GM10266 (cell line): ENCODE results near the gene PITPNC1.

Source experiments
- DNase-seq: peaks from one replicate; pipeline ENCODE4 v3.0.0; 2012; ENCODE audit errors: extremely low spot score
- CTCF ChIP-seq: IDR thresholded peaks from 2 replicates; pipeline ENCODE4 v1.5.1; 2012; ENCODE audit warnings: mild to moderate bottlenecking, low read depth; ENCODE audit not compliant: control insufficient read depth, insufficient read depth; ENCODE audit errors: missing control alignments

The PITPNC1 gene

GRCh38 chr17:67349420-67349819 is 27.7 kb upstream of the PITPNC1 start:
- no peak for TF ChIP-seq CTCF

DNA sequence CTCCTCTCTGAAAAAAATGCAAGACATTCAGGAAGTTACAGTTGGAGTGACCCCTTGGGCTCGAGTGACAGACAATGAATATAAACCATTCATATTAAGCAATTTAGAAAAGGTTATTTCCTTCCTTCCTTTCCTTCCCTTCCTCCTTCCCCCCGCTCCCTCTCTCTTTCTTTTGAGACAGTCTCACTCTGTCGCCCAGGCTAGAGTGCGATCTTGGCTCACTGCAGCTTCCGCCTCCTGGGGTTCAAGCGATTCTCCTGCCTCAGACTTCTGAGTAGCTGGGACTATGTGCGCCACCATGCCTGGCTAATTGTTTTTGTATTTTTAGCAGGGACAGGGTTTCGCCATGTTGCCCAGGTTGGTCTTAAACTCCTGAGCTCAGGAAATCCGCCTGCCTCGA is 23.9 kb upstream of the PITPNC1 start:
- TF ChIP-seq CTCF = no peak
- DNase-seq = no peak

More at GRCh38 chr17:67349420-67349819, 27.7 kb upstream of the PITPNC1 start:
- DNase-seq = no peak

GRCh38 chr17:67353929-67354574 is 23.0 kb upstream of the PITPNC1 start:
- no peak for DNase-seq
- TF ChIP-seq CTCF = no peak

- TF ChIP-seq CTCF = no peak
- DNase-seq = no peak
Observed at GRCh38 chr17:67358612-67359011, 18.5 kb upstream of the PITPNC1 start.

DNA sequence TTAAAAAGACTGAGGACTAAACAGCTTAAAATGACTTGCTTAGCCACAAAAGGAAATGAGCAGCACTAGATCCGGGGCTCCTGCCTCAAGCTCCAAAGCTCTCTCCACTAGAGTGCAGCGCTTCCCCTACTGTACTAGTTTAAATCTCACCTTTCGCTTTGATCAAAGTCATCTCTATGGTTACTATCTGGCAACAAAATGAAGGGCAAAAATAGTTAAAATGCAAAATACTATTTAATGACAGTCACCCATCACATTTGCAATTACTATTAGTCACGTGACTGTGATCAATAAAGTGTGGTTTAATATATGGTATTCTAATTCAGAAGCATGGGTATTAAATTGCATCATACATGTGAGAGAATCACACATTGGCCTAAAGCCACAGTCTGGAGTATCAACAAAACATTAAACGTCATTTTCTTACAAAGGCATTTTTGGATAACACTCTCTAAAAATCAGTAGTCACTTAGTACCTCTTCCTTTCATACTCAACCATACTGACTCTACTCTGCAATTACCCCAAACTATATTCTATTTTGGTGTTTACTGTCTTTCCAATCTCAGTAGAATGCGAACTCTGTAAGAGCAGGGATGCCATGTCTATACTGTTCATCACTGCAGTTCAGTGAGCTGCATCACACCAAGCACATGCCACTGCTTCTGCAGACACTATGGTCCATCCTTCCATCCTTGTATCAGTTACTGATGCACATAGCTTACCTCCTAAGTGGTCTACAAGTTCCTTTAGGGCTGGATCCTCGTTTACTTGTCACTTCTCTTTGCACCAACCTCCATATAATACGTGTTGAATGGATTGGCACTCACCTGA is 16.9 kb upstream of the PITPNC1 start:
- peak; percentile 11 for TF ChIP-seq CTCF

GRCh38 chr17:67360880-67361279 is 16.2 kb upstream of the PITPNC1 start:
- TF ChIP-seq CTCF = no peak
- DNase-seq = no peak

More for the DNA sequence above, 16.9 kb upstream of the PITPNC1 start:
- DNase-seq = no peak

DNA sequence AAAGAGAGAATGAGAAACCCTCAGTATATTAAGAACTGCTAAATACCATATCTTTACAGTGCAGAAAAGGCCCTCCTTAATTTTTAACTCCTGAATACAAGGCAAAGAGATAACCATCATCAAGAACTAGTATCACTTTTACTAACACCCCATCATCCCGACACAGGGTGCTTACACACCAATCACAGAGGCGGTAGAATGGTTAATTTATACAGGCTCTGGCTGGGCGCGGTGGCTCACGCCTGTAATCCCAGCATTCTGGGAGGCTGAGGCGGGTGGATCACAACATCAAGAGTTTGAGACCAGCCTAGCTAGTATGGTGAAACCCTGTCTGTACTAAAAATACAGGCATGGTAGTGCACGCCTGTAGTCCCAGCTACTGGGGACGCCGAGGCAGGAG is 14.9 kb upstream of the PITPNC1 start:
- no peak for TF ChIP-seq CTCF
- DNase-seq = no peak
